PC-9 (cell line): ENCODE results near the gene TMEM156. TPM values are rescaled to one million over a fixed set of nuclear protein-coding genes. Genes with fewer than 3 reads are reported as not detected.

Source experiments
- BruUV-seq: library from RNA; stranded (reverse); fragments of 400-500 nt; replicated peaks from 2 replicates; lab custom pipeline; 2021; lab: Mats Ljungman, UMichigan
- CTCF ChIA-PET: fragments of 300-600 bp; sonication (Branson Sonifier 250); formaldehyde crosslinking; loops from one replicate; lab custom pipeline; 2022; ENCODE audit warnings: antibody characterized with exemption; lab: Charles Lee
- POLR2A ChIA-PET: fragments of 300-600 bp; sonication (Branson Sonifier 250); formaldehyde crosslinking; loops from one replicate; lab custom pipeline; 2022; ENCODE audit warnings: antibody characterized with exemption; ENCODE audit not compliant: unreplicated experiment; lab: Charles Lee
- DNase-seq, 2 experiments: peaks; one replicate each; pipeline versions ENCODE4 v3.0.0 to v3.0.0-alpha.2; 2015 to 2022; ENCODE audit warnings: mixed read lengths in 1 of 2
- H2AFZ ChIP-seq: fragments of 200-600 bp; sonication (generic); 2 replicates; pipeline ENCODE4 v1.8.1; 2017; ENCODE audit warnings: antibody characterized with exemption
- H3F3A ChIP-seq: fragments of 200-600 bp; sonication (generic); 2 replicates; pipeline ENCODE4 v1.8.1; 2017; ENCODE audit warnings: antibody characterized with exemption, mild to moderate bottlenecking, low read depth; ENCODE audit not compliant: insufficient read depth
- H3K27ac ChIP-seq: fragments of 200-600 bp; sonication (generic); 2 replicates; pipeline ENCODE4 v1.6.1; 2016; ENCODE audit warnings: mixed run types
- H3K27me3 ChIP-seq: fragments of 200-600 bp; sonication (generic); 2 replicates; pipeline ENCODE4 v1.6.1; 2016; ENCODE audit warnings: low read depth, mixed run types; ENCODE audit not compliant: insufficient read depth
- H3K36me3 ChIP-seq: fragments of 200-600 bp; sonication (generic); 2 replicates; pipeline ENCODE4 v1.6.1; 2016; ENCODE audit warnings: low read depth, mixed run types
- H3K4me1 ChIP-seq: fragments of 200-600 bp; sonication (generic); replicated peaks from 2 replicates; pipeline ENCODE4 v1.6.1; 2016; ENCODE audit warnings: mixed run types; ENCODE audit not compliant: insufficient read depth
- H3K4me2 ChIP-seq: fragments of 200-600 bp; sonication (generic); 2 replicates; pipeline ENCODE4 v1.6.1; 2017; ENCODE audit warnings: mixed run types
- H3K4me3 ChIP-seq: fragments of 200-600 bp; sonication (generic); 2 replicates; pipeline ENCODE4 v1.6.1; 2016; ENCODE audit warnings: mixed run types
- H3K79me2 ChIP-seq: fragments of 200-600 bp; sonication (generic); 2 replicates; pipeline ENCODE4 v1.6.1; 2017; ENCODE audit warnings: low read depth, mixed run types
- H3K9me2 ChIP-seq: fragments of 200-600 bp; sonication (generic); 2 replicates; pipeline ENCODE4 v1.8.1; 2017; ENCODE audit warnings: mild to moderate bottlenecking; ENCODE audit not compliant: insufficient read depth
- H3K9me3 ChIP-seq: fragments of 200-600 bp; sonication (generic); 2 replicates; pipeline ENCODE4 v1.8.1; 2016; ENCODE audit warnings: low read depth; ENCODE audit not compliant: insufficient read depth
- H4K20me1 ChIP-seq: fragments of 200-600 bp; sonication (generic); 2 replicates; pipeline ENCODE4 v1.8.1; 2017; ENCODE audit not compliant: insufficient read depth
- EZH2 ChIP-seq: fragments of 200-600 bp; sonication (generic); IDR thresholded peaks from 2 replicates; pipeline ENCODE4 v1.8.0; 2017; ENCODE audit warnings: antibody characterized with exemption, low read depth
- intact Hi-C: fragments of 100-400 bp; cut with micrococcal nuclease; formaldehyde crosslinking; loops from one replicate; pipeline ENCODE4 v1.10.0; 2022; ENCODE audit not compliant: unreplicated experiment
- total RNA-seq: library from RNA; stranded (reverse); gene quantifications from 2 replicates; pipeline ENCODE4 v1.2.3, GENCODE V29; 2021
- TF ChIP-seq, protein P1 (sequence below): fragments of 200-600 bp; sonication (generic); conservative IDR thresholded peaks from 2 replicates; pipeline ENCODE4 v1.6.1; 2017; ENCODE audit warnings: mixed run types, antibody characterized with exemption, mild to moderate bottlenecking, moderate library complexity

TMEM156 gene
- total RNA-seq, 1 experiment from 2014 or later: 29.3 TPM

DNA sequence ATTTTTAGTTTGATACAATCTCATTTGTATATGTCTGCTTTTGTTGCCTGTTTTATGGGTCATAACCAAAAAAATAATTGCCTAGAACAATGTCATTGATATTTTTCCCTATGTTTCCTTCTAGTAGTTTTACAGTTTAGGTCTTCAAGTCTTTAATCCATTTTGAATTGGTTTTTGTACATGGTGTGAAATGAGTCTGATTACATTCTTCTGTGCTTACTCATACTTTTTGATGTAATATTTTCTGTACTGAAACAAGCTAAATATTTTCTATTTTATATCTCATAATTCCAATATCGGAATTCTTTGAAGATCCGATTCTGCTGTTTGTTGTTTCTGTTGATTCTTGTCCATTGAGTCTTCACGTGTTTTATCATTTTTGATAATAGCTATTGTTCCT lies 10.6 kb downstream of the TMEM156 start:
- CTCF ChIA-PET: no interaction called here
- Histone ChIP-seq H3K9me2 (no peaks in the 10 kb centered on the region), H3K27me3 (no peaks in the 10 kb centered on the region), H3K4me3 (no peak overlapping the region), H2AFZ (no peak overlapping the region), H3K27ac (no peak overlapping the region), H3K79me2 (peaks cover 44% of the 10 kb centered on the region), H3K4me2 (no peak overlapping the region), H3K9me3 (peaks cover 13% of the 10 kb centered on the region; the same call in 1 of the 2 replicates), H3K4me1 (peaks cover 12% of the 10 kb centered on the region; the same call in 1 of the 2 replicates), H3F3A (peaks cover 13% of the 10 kb centered on the region), H3K36me3 (peaks cover 24% of the 10 kb centered on the region), H4K20me1 (no peaks in the 10 kb centered on the region)
- BruUV-seq: no TSS peak
- POLR2A ChIA-PET: interaction anchor here (0.7 kb wide), 2 partner anchors 8 to 43 kb away, joined by 3 to 7 read pairs; no protein-coding TSS in a partner anchor
- no peak for DNase-seq
- intact Hi-C loops: no loop called here
- no peak for TF ChIP-seq EZH2
- TF ChIP-seq, protein P1, sequence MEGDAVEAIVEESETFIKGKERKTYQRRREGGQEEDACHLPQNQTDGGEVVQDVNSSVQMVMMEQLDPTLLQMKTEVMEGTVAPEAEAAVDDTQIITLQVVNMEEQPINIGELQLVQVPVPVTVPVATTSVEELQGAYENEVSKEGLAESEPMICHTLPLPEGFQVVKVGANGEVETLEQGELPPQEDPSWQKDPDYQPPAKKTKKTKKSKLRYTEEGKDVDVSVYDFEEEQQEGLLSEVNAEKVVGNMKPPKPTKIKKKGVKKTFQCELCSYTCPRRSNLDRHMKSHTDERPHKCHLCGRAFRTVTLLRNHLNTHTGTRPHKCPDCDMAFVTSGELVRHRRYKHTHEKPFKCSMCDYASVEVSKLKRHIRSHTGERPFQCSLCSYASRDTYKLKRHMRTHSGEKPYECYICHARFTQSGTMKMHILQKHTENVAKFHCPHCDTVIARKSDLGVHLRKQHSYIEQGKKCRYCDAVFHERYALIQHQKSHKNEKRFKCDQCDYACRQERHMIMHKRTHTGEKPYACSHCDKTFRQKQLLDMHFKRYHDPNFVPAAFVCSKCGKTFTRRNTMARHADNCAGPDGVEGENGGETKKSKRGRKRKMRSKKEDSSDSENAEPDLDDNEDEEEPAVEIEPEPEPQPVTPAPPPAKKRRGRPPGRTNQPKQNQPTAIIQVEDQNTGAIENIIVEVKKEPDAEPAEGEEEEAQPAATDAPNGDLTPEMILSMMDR: no peak

DNA sequence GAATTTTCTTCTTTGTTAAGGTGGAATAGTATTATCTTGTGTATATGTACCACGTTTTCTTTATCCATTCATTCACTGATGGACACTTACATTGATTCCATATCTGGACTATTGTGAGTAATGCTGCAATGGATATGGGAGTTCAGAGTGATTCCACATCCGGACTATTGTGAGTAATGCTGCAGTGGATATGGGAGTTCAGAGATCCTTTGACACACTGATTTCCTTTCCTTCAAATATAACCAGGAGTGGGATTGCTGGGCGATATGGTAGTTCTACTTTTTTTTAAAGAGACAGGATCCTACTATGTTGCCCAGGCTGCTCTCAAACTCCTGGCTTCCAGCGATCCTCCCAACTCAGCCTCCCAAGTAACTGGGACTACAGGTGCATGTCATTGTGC lies 12.1 kb downstream of the TMEM156 start:
- TF ChIP-seq, protein P1: no peak
- no peak for TF ChIP-seq EZH2
- peaks cover 23% of the 10 kb centered on the region for H3K36me3 ChIP-seq
- no TSS peak for BruUV-seq
- peaks cover 29% of the 10 kb centered on the region for H3K79me2 ChIP-seq
- peaks cover 17% of the 10 kb centered on the region; the same call in 1 of the 2 replicates for H3K9me3 ChIP-seq
- DNase-seq: no peak
- no peaks in the 10 kb centered on the region for H3K4me1 ChIP-seq
- peaks cover 12% of the 10 kb centered on the region for H3F3A ChIP-seq
- H3K27me3 ChIP-seq: no peaks in the 10 kb centered on the region
- no peak overlapping the region for H3K4me3 ChIP-seq
- no peak overlapping the region for H3K27ac ChIP-seq
- ChIA-PET CTCF (no interaction called here), POLR2A (no interaction called here)
- H4K20me1 ChIP-seq: no peaks in the 10 kb centered on the region
- no peak overlapping the region for H2AFZ ChIP-seq
- no peaks in the 10 kb centered on the region for H3K9me2 ChIP-seq
- intact Hi-C loops: no loop called here
- H3K4me2 ChIP-seq: no peak overlapping the region

DNA sequence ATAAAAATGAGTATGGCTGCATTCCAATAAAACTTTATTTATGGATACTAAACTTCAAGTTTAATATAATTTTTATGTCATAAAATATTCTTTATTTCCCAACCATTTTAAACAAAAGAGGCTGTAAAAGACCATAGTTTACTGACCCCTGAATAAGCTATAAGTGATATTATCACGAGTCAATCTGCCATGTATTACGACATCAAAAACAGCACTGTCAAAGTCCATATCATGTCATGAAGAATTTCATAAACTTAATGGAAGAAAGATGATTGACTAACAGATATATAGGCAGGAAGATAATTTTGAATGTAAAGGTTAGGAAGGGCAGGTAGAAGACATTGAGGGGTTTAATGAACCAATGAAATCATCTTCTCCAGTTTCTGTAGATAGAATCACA lies 18.2 kb downstream of the TMEM156 start:
- H3K36me3 ChIP-seq: peaks cover 12% of the 10 kb centered on the region; the same call in 1 of the 2 replicates
- TF ChIP-seq EZH2: no peak
- TF ChIP-seq, protein P1: no peak
- H3K27ac ChIP-seq: no peak overlapping the region
- H3K9me2 ChIP-seq: no peaks in the 10 kb centered on the region
- H3K4me2 ChIP-seq: no peak overlapping the region
- intact Hi-C loops: no loop called here
- BruUV-seq: no TSS peak
- H3K4me1 ChIP-seq: no peaks in the 10 kb centered on the region
- no peak for DNase-seq
- no peak overlapping the region for H2AFZ ChIP-seq
- POLR2A ChIA-PET: interaction anchor here (0.6 kb wide), 1 partner anchor 8 kb away, joined by 3 read pairs; no protein-coding TSS in a partner anchor
- H3F3A ChIP-seq: peaks cover 20% of the 10 kb centered on the region
- no peaks in the 10 kb centered on the region for H4K20me1 ChIP-seq
- H3K79me2 ChIP-seq: peaks cover 18% of the 10 kb centered on the region
- no peak overlapping the region for H3K4me3 ChIP-seq
- H3K27me3 ChIP-seq: no peaks in the 10 kb centered on the region
- CTCF ChIA-PET: no interaction called here
- peaks cover 10% of the 10 kb centered on the region; the same call in 1 of the 2 replicates for H3K9me3 ChIP-seq
